Activated CD4-positive, alpha-beta memory T cell treated with anti-CD3 and anti-CD28 coated beads, Interleukin-2, amount 10 ng/mL, durations not matched to agents 7 days and 5 days (primary cell): ENCODE data around the gene TENT5A. TPM values are rescaled to one million over a fixed set of nuclear protein-coding genes. Genes with fewer than 3 reads are reported as not detected.
A peak's percentile ranks its signal among the peaks of the same experiment; 100 is the strongest.

Experiments
- CTCF ChIA-PET: fragments of 350-600 bp; sonication (Branson Sonifier 250); formaldehyde crosslinking; loops from one replicate; lab custom pipeline; 2021; ENCODE audit warnings: antibody characterized with exemption, inconsistent platforms; lab: Charles Lee
- POLR2A ChIA-PET: fragments of 350-600 bp; sonication (Branson Sonifier 250); formaldehyde crosslinking; loops from one replicate; lab custom pipeline; 2021; ENCODE audit warnings: antibody characterized with exemption; lab: Charles Lee
- DNase-seq: peaks from one replicate; pipeline ENCODE4 v3.0.0-alpha.2; 2020
- H3K27ac Mint-ChIP-seq: one replicate; pipeline ENCODE4 v1.8.0; 2021; ENCODE audit warnings: mild to moderate bottlenecking, mixed read lengths
- H3K27me3 Mint-ChIP-seq: one replicate; pipeline ENCODE4 v1.8.0; 2021; ENCODE audit warnings: mixed read lengths
- H3K36me3 Mint-ChIP-seq: one replicate; pipeline ENCODE4 v1.8.0; 2021; ENCODE audit warnings: low read depth, mixed read lengths
- H3K4me1 Mint-ChIP-seq: one replicate; pipeline ENCODE4 v1.8.0; 2021; ENCODE audit warnings: mixed read lengths
- H3K4me3 Mint-ChIP-seq: one replicate; pipeline ENCODE4 v1.8.0; 2021; ENCODE audit warnings: mild to moderate bottlenecking, mixed read lengths
- H3K9me3 Mint-ChIP-seq: one replicate; pipeline ENCODE4 v1.8.0; 2021; ENCODE audit warnings: mixed read lengths
- total RNA-seq, 2 experiments: library from RNA; stranded (reverse); gene quantifications; one replicate each; pipeline ENCODE4 v1.2.3, GENCODE V29; 2021

TENT5A gene
- total RNA-seq: 1 to 10 TPM; 2.0 TPM

GRCh38 chr6:81752084-81752920 lies at the start of gene TENT5A:
TSS of gene TENT5A (minus strand) at chr6:81752681. CDS start at chr6:81752141, 540 bp downstream.
- Mint-ChIP-seq H3K9me3 (no peaks in the 10 kb centered on the region), H3K27ac (peak within 1 kb of the TSS; percentile 85), H3K27me3 (peaks cover 30% of the 10 kb centered on the region), H3K4me1 (peaks cover 21% of the 10 kb centered on the region), H3K36me3 (peaks cover 3% of the 10 kb centered on the region), H3K4me3 (peak within 1 kb of the TSS; percentile 85)
- peak; percentile 88 for DNase-seq
- POLR2A ChIA-PET: interaction anchor here (0.8 to 1.2 kb wide), 3 partner anchors 10 to 1805 kb away, joined by 3 read pairs; no protein-coding TSS in a partner anchor
- CTCF ChIA-PET: interaction anchor here (1.0 kb wide), 1 partner anchor 25 kb away, joined by 3 read pairs; no protein-coding TSS in a partner anchor

GRCh38 chr6:81801489-81801888 lies 49.0 kb upstream of the TENT5A start:
- CTCF ChIA-PET: no interaction called here
- DNase-seq: no peak
- H3K4me1 Mint-ChIP-seq: no peaks in the 10 kb centered on the region

GRCh38 chr6:81800666-81801065 lies 48.2 kb upstream of the TENT5A start:
- H3K9me3 Mint-ChIP-seq: no peaks in the 10 kb centered on the region
- H3K4me1 Mint-ChIP-seq: no peaks in the 10 kb centered on the region

More at GRCh38 chr6:81801489-81801888, 49.0 kb upstream of the TENT5A start:
- Mint-ChIP-seq H3K27me3 (no peaks in the 10 kb centered on the region), H3K27ac (no peak overlapping the region), H3K4me3 (no peak overlapping the region), H3K9me3 (no peaks in the 10 kb centered on the region), H3K36me3 (no peaks in the 10 kb centered on the region)
- POLR2A ChIA-PET: no interaction called here

GRCh38 chr6:81799323-81799722 lies 46.8 kb upstream of the TENT5A start:
- DNase-seq: no peak
- H3K4me3 Mint-ChIP-seq: no peak overlapping the region
- H3K36me3 Mint-ChIP-seq: no peaks in the 10 kb centered on the region
- ChIA-PET CTCF (no interaction called here), POLR2A (no interaction called here)
- H3K27ac Mint-ChIP-seq: no peak overlapping the region
- no peaks in the 10 kb centered on the region for H3K27me3 Mint-ChIP-seq
- H3K4me1 Mint-ChIP-seq: no peaks in the 10 kb centered on the region
- no peaks in the 10 kb centered on the region for H3K9me3 Mint-ChIP-seq

More at GRCh38 chr6:81800666-81801065, 48.2 kb upstream of the TENT5A start:
- Mint-ChIP-seq H3K36me3 (no peaks in the 10 kb centered on the region), H3K27ac (no peak overlapping the region), H3K4me3 (no peak overlapping the region), H3K27me3 (no peaks in the 10 kb centered on the region)
- ChIA-PET CTCF (no interaction called here), POLR2A (no interaction called here)
- DNase-seq: no peak

- no peak for DNase-seq
- Mint-ChIP-seq H3K27me3 (no peaks in the 10 kb centered on the region), H3K36me3 (no peaks in the 10 kb centered on the region), H3K4me3 (no peak overlapping the region), H3K27ac (no peak overlapping the region), H3K9me3 (no peaks in the 10 kb centered on the region), H3K4me1 (no peaks in the 10 kb centered on the region)
- POLR2A ChIA-PET: no interaction called here
- CTCF ChIA-PET: no interaction called here
Measured at GRCh38 chr6:81797591-81797990, 45.1 kb upstream of the TENT5A start.

- DNase-seq: no peak
- Mint-ChIP-seq H3K9me3 (no peaks in the 10 kb centered on the region), H3K27me3 (no peaks in the 10 kb centered on the region), H3K4me3 (no peak overlapping the region), H3K4me1 (no peaks in the 10 kb centered on the region), H3K27ac (no peak overlapping the region), H3K36me3 (no peaks in the 10 kb centered on the region)
- POLR2A ChIA-PET: no interaction called here
- CTCF ChIA-PET: no interaction called here
Measured at GRCh38 chr6:81795890-81796289, 43.4 kb upstream of the TENT5A start.

GRCh38 chr6:81793821-81794475 lies 41.5 kb upstream of the TENT5A start:
- no peaks in the 10 kb centered on the region for H3K4me1 Mint-ChIP-seq
- H3K4me3 Mint-ChIP-seq: no peak overlapping the region
- no peak overlapping the region for H3K27ac Mint-ChIP-seq
- H3K36me3 Mint-ChIP-seq: no peaks in the 10 kb centered on the region
- ChIA-PET POLR2A (no interaction called here), CTCF (no interaction called here)
- DNase-seq: no peak
- no peaks in the 10 kb centered on the region for H3K9me3 Mint-ChIP-seq
- H3K27me3 Mint-ChIP-seq: no peaks in the 10 kb centered on the region

- POLR2A ChIA-PET: no interaction called here
Measured at GRCh38 chr6:81792826-81793225, 40.3 kb upstream of the TENT5A start.

GRCh38 chr6:81791756-81792155 lies 39.3 kb upstream of the TENT5A start:
- Mint-ChIP-seq H3K27me3 (peaks cover 2% of the 10 kb centered on the region), H3K27ac (no peak overlapping the region), H3K36me3 (no peaks in the 10 kb centered on the region), H3K4me1 (no peaks in the 10 kb centered on the region), H3K9me3 (no peaks in the 10 kb centered on the region), H3K4me3 (no peak overlapping the region)
- CTCF ChIA-PET: no interaction called here
- POLR2A ChIA-PET: no interaction called here
- DNase-seq: no peak

More at GRCh38 chr6:81792826-81793225, 40.3 kb upstream of the TENT5A start:
- Mint-ChIP-seq H3K36me3 (no peaks in the 10 kb centered on the region), H3K4me1 (no peaks in the 10 kb centered on the region), H3K4me3 (no peak overlapping the region), H3K9me3 (no peaks in the 10 kb centered on the region), H3K27ac (no peak overlapping the region), H3K27me3 (no peaks in the 10 kb centered on the region)
- CTCF ChIA-PET: no interaction called here
- DNase-seq: no peak

GRCh38 chr6:81790034-81790433 lies 37.6 kb upstream of the TENT5A start:
- POLR2A ChIA-PET: interaction anchor here (0.7 kb wide), 1 partner anchor 41 kb away, joined by 3 read pairs; no protein-coding TSS in a partner anchor
- Mint-ChIP-seq H3K27ac (no peak overlapping the region), H3K36me3 (no peaks in the 10 kb centered on the region), H3K9me3 (no peaks in the 10 kb centered on the region), H3K4me1 (no peaks in the 10 kb centered on the region), H3K4me3 (no peak overlapping the region), H3K27me3 (peaks cover 2% of the 10 kb centered on the region)
- DNase-seq: no peak
- CTCF ChIA-PET: no interaction called here

GRCh38 chr6:81789291-81789690 lies 36.8 kb upstream of the TENT5A start:
- ChIA-PET POLR2A (interaction anchor here (0.7 kb wide), 1 partner anchor 41 kb away, joined by 3 read pairs; no protein-coding TSS in a partner anchor), CTCF (no interaction called here)
- H3K36me3 Mint-ChIP-seq: no peaks in the 10 kb centered on the region
- H3K4me1 Mint-ChIP-seq: no peaks in the 10 kb centered on the region
- DNase-seq: no peak
- H3K27ac Mint-ChIP-seq: no peak overlapping the region
- H3K27me3 Mint-ChIP-seq: peaks cover 2% of the 10 kb centered on the region
- H3K9me3 Mint-ChIP-seq: no peaks in the 10 kb centered on the region
- no peak overlapping the region for H3K4me3 Mint-ChIP-seq

- H3K36me3 Mint-ChIP-seq: no peaks in the 10 kb centered on the region
- no peaks in the 10 kb centered on the region for H3K9me3 Mint-ChIP-seq
- H3K4me1 Mint-ChIP-seq: no peaks in the 10 kb centered on the region
- no peak overlapping the region for H3K27ac Mint-ChIP-seq
- ChIA-PET CTCF (no interaction called here), POLR2A (no interaction called here)
- DNase-seq: no peak
- no peak overlapping the region for H3K4me3 Mint-ChIP-seq
- H3K27me3 Mint-ChIP-seq: peaks cover 2% of the 10 kb centered on the region
Measured at GRCh38 chr6:81788748-81789147, 36.3 kb upstream of the TENT5A start.

- Mint-ChIP-seq H3K4me1 (no peaks in the 10 kb centered on the region), H3K9me3 (no peaks in the 10 kb centered on the region), H3K27ac (no peak overlapping the region), H3K36me3 (no peaks in the 10 kb centered on the region), H3K27me3 (peaks cover 2% of the 10 kb centered on the region), H3K4me3 (no peak overlapping the region)
- CTCF ChIA-PET: no interaction called here
- POLR2A ChIA-PET: no interaction called here
- DNase-seq: no peak
Measured at GRCh38 chr6:81787313-81788068, 35.0 kb upstream of the TENT5A start.
